ENCODE data around the gene CWF19L2. TPM values are rescaled to one million over a fixed set of nuclear protein-coding genes. Genes with fewer than 3 reads are reported as not detected.

The CWF19L2 gene
- total RNA-seq, 2 experiments from 2014 or later = 14.1 to 14.3 TPM

Other genes with a start within 250 kb of the CWF19L2 start
- gene ALKBH8, start 107.9 kb upstream of the CWF19L2 start, total RNA-seq = 10 to 100 TPM; 11.4 to 12.6 TPM
- gene ELMOD1, start 133.3 kb upstream of the CWF19L2 start, total RNA-seq = not detected

All from activated CD4-positive, alpha-beta T cell treated with anti-CD3 and anti-CD28 coated beads for 36 hours (primary cell).